Measurements from ENCODE around the gene LY6G6C. TPM values are rescaled to one million over a fixed set of nuclear protein-coding genes. Genes with fewer than 3 reads are reported as not detected.

The LY6G6C gene
- total RNA-seq, 1 experiment from 2014 or later = 0.22 TPM

GRCh38 chr6:31730631-31731086 lies 9.1 kb upstream of the LY6G6C start:
- no peak overlapping the region for H2AFZ ChIP-seq (ENCODE audit: low read length)
- peaks cover 12% of the 10 kb centered on the region for H3K4me1 ChIP-seq (ENCODE audit: insufficient read depth, low read length)
- no peak overlapping the region for H3K9ac ChIP-seq (ENCODE audit: low read length)
- H3K79me2 ChIP-seq (ENCODE audit: low read length) = peaks cover 27% of the 10 kb centered on the region
- intact Hi-C loops (cut with micrococcal nuclease) = no loop called here
- no TSS peak for BruUV-seq (replicated peaks)
- H3K36me3 ChIP-seq (ENCODE audit: low read depth, low read length) = peaks cover 35% of the 10 kb centered on the region
- H3K27ac ChIP-seq (ENCODE audit: low read length) = no peak overlapping the region
- ChIA-PET POLR2A (ENCODE audit: unreplicated experiment) (interaction anchor here (0.5 to 0.6 kb wide), 3 partner anchors 62 to 1587 kb away, joined by 3 to 5 read pairs (median 4); partner anchors contain the start of gene ZBTB22), CTCF (interaction anchor here (0.6 to 1.5 kb wide), 3 partner anchors 22 to 48 kb away, joined by 3 to 7 read pairs (median 4); no protein-coding TSS in a partner anchor)
- no peaks in the 10 kb centered on the region for H3K9me2 ChIP-seq (replicated peaks; ENCODE audit: low read length)
- no peaks in the 10 kb centered on the region for H3K9me3 ChIP-seq (ENCODE audit: low read length)
- no peaks in the 10 kb centered on the region for H3K27me3 ChIP-seq (ENCODE audit: low read length)
- DNase-seq (no peak), ATAC-seq (no peak)
- H3F3A ChIP-seq (ENCODE audit: low read length, unreplicated experiment) = peaks cover 4% of the 10 kb centered on the region
- no peak for TF ChIP-seq EZH2 (IDR thresholded peaks at IDR 0.05; ENCODE audit: low read length, unreplicated experiment)
- no peak for TF ChIP-seq CTCF (conservative IDR thresholded peaks at IDR 0.05; ENCODE audit: low read depth, low read length)
- no peak for TF ChIP-seq EZH2phosphoT487 (IDR thresholded peaks at IDR 0.05; ENCODE audit: borderline replicate concordance, low read length)
- H3K4me2 ChIP-seq (ENCODE audit: low read length) = peak overlapping the region; percentile 89; the same call in 1 of the 2 replicates
- peak overlapping the region; percentile 77; the same call in 1 of the 2 replicates for H3K4me3 ChIP-seq (ENCODE audit: low read length)
- H4K20me1 ChIP-seq (ENCODE audit: low read length) = peaks cover 13% of the 10 kb centered on the region

- POLR2A ChIA-PET (ENCODE audit: unreplicated experiment) = interaction anchor here (0.5 to 0.7 kb wide), 5 partner anchors 22 to 1588 kb away, joined by 3 to 5 read pairs (median 3); partner anchors contain the start of gene ZBTB22
- Histone ChIP-seq H3K4me2 (ENCODE audit: low read length) (peak overlapping the region; percentile 89), H3K27me3 (ENCODE audit: low read length) (no peaks in the 10 kb centered on the region), H3K4me1 (ENCODE audit: insufficient read depth, low read length) (peaks cover 12% of the 10 kb centered on the region), H2AFZ (ENCODE audit: low read length) (peak overlapping the region; percentile 76), H4K20me1 (ENCODE audit: low read length) (peaks cover 13% of the 10 kb centered on the region), H3K9me3 (ENCODE audit: low read length) (no peaks in the 10 kb centered on the region), H3K27ac (ENCODE audit: low read length) (peak overlapping the region; percentile 30), H3K36me3 (ENCODE audit: low read depth, low read length) (peaks cover 35% of the 10 kb centered on the region), H3K9me2 (replicated peaks; ENCODE audit: low read length) (no peaks in the 10 kb centered on the region), H3K4me3 (ENCODE audit: low read length) (peak overlapping the region; percentile 77), H3F3A (ENCODE audit: low read length, unreplicated experiment) (peaks cover 4% of the 10 kb centered on the region), H3K79me2 (ENCODE audit: low read length) (peaks cover 22% of the 10 kb centered on the region), H3K9ac (ENCODE audit: low read length) (peak overlapping the region; percentile 58)
- DNase-seq (peak; percentile 79), ATAC-seq (peak; percentile 72)
- BruUV-seq (replicated peaks) = no TSS peak
- intact Hi-C loops (cut with micrococcal nuclease) = loop anchor here (1.0 kb wide), 1 partner anchor 39 kb away; no protein-coding TSS in a partner anchor
- TF ChIP-seq EZH2 (IDR thresholded peaks at IDR 0.05; ENCODE audit: low read length, unreplicated experiment) = no peak
- TF ChIP-seq CTCF (conservative IDR thresholded peaks at IDR 0.05; ENCODE audit: low read depth, low read length) = no peak
- no peak for TF ChIP-seq EZH2phosphoT487 (IDR thresholded peaks at IDR 0.05; ENCODE audit: borderline replicate concordance, low read length)
- CTCF ChIA-PET = interaction anchor here (0.6 to 1.5 kb wide), 3 partner anchors 23 to 48 kb away, joined by 3 to 7 read pairs (median 4); no protein-coding TSS in a partner anchor
Observed at GRCh38 chr6:31729979-31730630, 8.6 kb upstream of the LY6G6C start.

Data from PC-3 (cell line).